ENCODE data around the gene PDSS2. TPM values are rescaled to one million over a fixed set of nuclear protein-coding genes. Genes with fewer than 3 reads are reported as not detected.

PDSS2 gene
- total and polyA plus RNA-seq, 2 of the 8 experiments (the other 6 are each of a cell fraction or from before 2014, with no cell fraction given), result 10.7 to 16.1 TPM

- no peak for FAIRE-seq
- ChIA-PET POLR2A (ENCODE audit: partially characterized antibody) (interaction anchor here (0.8 kb wide), 2 partner anchors 8 to 15 kb away, joined by 3 read pairs; no protein-coding TSS in a partner anchor), CTCF (ENCODE audit: partially characterized antibody) (interaction anchor here (0.6 to 1.6 kb wide), 8 partner anchors 20 to 351 kb away, joined by 3 to 5 read pairs (median 4); no protein-coding TSS in a partner anchor)
- Histone ChIP-seq H3K23ac (ENCODE audit: insufficient read length) (no peak overlapping the region), H3K27me3 (replicated peaks in 1 of 4; ENCODE audit: control insufficient read depth in 3 of 4, extremely low read depth in 1 of 4, insufficient read depth in 3 of 4, low read length in 3 of 4) (no peaks in the 10 kb centered on the region), H2AK5ac (ENCODE audit: low read depth, low read length) (no peak overlapping the region), H2BK20ac (ENCODE audit: low read length) (no peak overlapping the region), H3K18ac (ENCODE audit: extremely low read depth, low read length) (no peak overlapping the region), H3K4me3 (ENCODE audit: extremely low read depth in 1 of 4, insufficient read depth in 2 of 4, low read depth in 3 of 4, low read length in 4 of 4) (no peak overlapping the region), H2BK120ac (replicated peaks; ENCODE audit: low read depth, low read length) (no peak overlapping the region), H4K91ac (replicated peaks; ENCODE audit: insufficient read length, low read length) (no peak overlapping the region), H3K9ac (replicated peaks in 1 of 4; ENCODE audit: extremely low read depth in 1 of 4, low read depth in 3 of 4, low read length in 3 of 4) (no peak overlapping the region), H3K4me2 (ENCODE audit: insufficient read depth in 1 of 2, low read depth in 2 of 2, low read length in 2 of 2) (no peak overlapping the region), H3K27ac (ENCODE audit: low read depth, low read length) (no peak overlapping the region), H3K36me3 (ENCODE audit: control insufficient read depth in 2 of 4, insufficient read depth in 4 of 4, low read length in 3 of 4) (no peaks in the 10 kb centered on the region), H2BK5ac (ENCODE audit: low read depth, low read length) (no peak overlapping the region), H3K56ac (replicated peaks; ENCODE audit: insufficient read length, low read depth, low read length) (no peak overlapping the region), H2AFZ (ENCODE audit: low read length) (no peak overlapping the region), H3K14ac (ENCODE audit: insufficient read length) (no peak overlapping the region), H2BK15ac (ENCODE audit: low read length) (no peak overlapping the region), H4K8ac (ENCODE audit: extremely low read depth, insufficient read depth, low read length) (no peak overlapping the region), H4K5ac (ENCODE audit: insufficient read length, low read depth, low read length) (no peak overlapping the region), H3K4me1 (replicated peaks in 1 of 4; ENCODE audit: control insufficient read depth in 3 of 4, insufficient read depth in 4 of 4, low read length in 3 of 4) (0 out of 7 replicates have a peak, but pooled peaks cover 0 to 2% (median 0%) of the 10 kb centered on the region in 4 experiments), H3K4ac (replicated peaks; ENCODE audit: insufficient read length, low read depth, low read length) (no peak overlapping the region), H3K79me1 (ENCODE audit: low read depth, low read length) (no peaks in the 10 kb centered on the region), H3K9me3 (ENCODE audit: insufficient read depth in 2 of 2, low read depth in 1 of 2, low read length in 1 of 2) (no peaks in the 10 kb centered on the region), H3K79me2 (ENCODE audit: control insufficient read depth in 1 of 2, insufficient read depth in 2 of 2, low read length in 2 of 2) (no peaks in the 10 kb centered on the region), H4K20me1 (replicated peaks in 1 of 2; ENCODE audit: control insufficient read depth in 1 of 2, insufficient read depth in 2 of 2, low read length in 2 of 2) (no peaks in the 10 kb centered on the region), H2BK12ac (ENCODE audit: low read depth, low read length) (no peak overlapping the region), H3K23me2 (ENCODE audit: low read depth, low read length) (no peaks in the 10 kb centered on the region)
- 95% methylated on average over 1 of the region's 1 CpG; no CpG with 5 or more reads in 1 of the 2 experiments for WGBS, 2 experiments (ENCODE audit: extremely low coverage in 1 of 2, insufficient coverage in 1 of 2, insufficient read length in 1 of 2, insufficient replicate concordance in 2 of 2, low coverage in 1 of 2, low lambda C conversion rate in 2 of 2, missing lambda C conversion rate in 1 of 2)
- no peak for DNase-seq (ENCODE audit: low read depth in 1 of 2, low spot score in 2 of 2)
- TF ChIP-seq BRCA1 (IDR thresholded peaks at IDR 0.05; ENCODE audit: low read depth, low read length) (no peak), RFX5 (IDR thresholded peaks at IDR 0.05; ENCODE audit: borderline replicate concordance, low read depth, low read length) (no peak), EZH2 (IDR thresholded peaks at IDR 0.05; ENCODE audit: low read depth, low read length, severe bottlenecking) (no peak), CHD2 (IDR thresholded peaks at IDR 0.05; ENCODE audit: low read length) (no peak), NANOG (IDR thresholded peaks at IDR 0.05; ENCODE audit: insufficient read depth, low read depth, low read length, poor library complexity, severe bottlenecking) (no peak), CTCF (IDR thresholded peaks at IDR 0.05; ENCODE audit: control extremely low read depth in 1 of 3, insufficient read depth in 1 of 3, low read depth in 1 of 3, low read length in 3 of 3) (no peak)
- TF ChIP-seq, protein P1, sequence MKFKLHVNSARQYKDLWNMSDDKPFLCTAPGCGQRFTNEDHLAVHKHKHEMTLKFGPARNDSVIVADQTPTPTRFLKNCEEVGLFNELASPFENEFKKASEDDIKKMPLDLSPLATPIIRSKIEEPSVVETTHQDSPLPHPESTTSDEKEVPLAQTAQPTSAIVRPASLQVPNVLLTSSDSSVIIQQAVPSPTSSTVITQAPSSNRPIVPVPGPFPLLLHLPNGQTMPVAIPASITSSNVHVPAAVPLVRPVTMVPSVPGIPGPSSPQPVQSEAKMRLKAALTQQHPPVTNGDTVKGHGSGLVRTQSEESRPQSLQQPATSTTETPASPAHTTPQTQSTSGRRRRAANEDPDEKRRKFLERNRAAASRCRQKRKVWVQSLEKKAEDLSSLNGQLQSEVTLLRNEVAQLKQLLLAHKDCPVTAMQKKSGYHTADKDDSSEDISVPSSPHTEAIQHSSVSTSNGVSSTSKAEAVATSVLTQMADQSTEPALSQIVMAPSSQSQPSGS (IDR thresholded peaks at IDR 0.05; ENCODE audit: low read length), result no peak
- TF ChIP-seq, protein P2, sequence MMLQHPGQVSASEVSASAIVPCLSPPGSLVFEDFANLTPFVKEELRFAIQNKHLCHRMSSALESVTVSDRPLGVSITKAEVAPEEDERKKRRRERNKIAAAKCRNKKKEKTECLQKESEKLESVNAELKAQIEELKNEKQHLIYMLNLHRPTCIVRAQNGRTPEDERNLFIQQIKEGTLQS (IDR thresholded peaks at IDR 0.05; ENCODE audit: insufficient read depth, low read depth, low read length), result no peak
Measured at GRCh38 chr6:107348224-107348623, 111.1 kb downstream of the PDSS2 start.
